H9 (cell line): Measurements from ENCODE around the gene ITSN1. TPM values are rescaled to one million over a fixed set of nuclear protein-coding genes. Genes with fewer than 3 reads are reported as not detected.

Experiments used
- DNase-seq: peaks from one replicate; pipeline ENCODE4 v3.0.0-alpha.2; 2017
- H2AFZ ChIP-seq: one replicate; pipeline ENCODE4 v1.6.1; 2013; ENCODE audit warnings: mild to moderate bottlenecking, low read length, control low read depth, moderate library complexity
- H2AK5ac ChIP-seq: 2 replicates; pipeline ENCODE4 v1.6.1; 2013; ENCODE audit warnings: low read length, control low read depth, mixed read lengths; ENCODE audit not compliant: insufficient read length
- H2BK120ac ChIP-seq: one replicate; pipeline ENCODE4 v1.6.1; 2013; ENCODE audit warnings: low read depth, mild to moderate bottlenecking, low read length, control low read depth, inconsistent platforms; ENCODE audit not compliant: poor library complexity, severe bottlenecking
- H2BK12ac ChIP-seq: 2 replicates; pipeline ENCODE4 v1.6.1; 2013; ENCODE audit warnings: low read length, control low read depth, mixed read lengths, low read depth; ENCODE audit not compliant: insufficient read length
- H2BK15ac ChIP-seq: 2 replicates; pipeline ENCODE4 v1.6.1; 2013; ENCODE audit warnings: low read depth, low read length, control low read depth
- H2BK20ac ChIP-seq: one replicate; pipeline ENCODE4 v1.6.1; 2013; ENCODE audit warnings: low read depth, mild to moderate bottlenecking, low read length, control low read depth, inconsistent platforms; ENCODE audit not compliant: poor library complexity, severe bottlenecking
- H2BK5ac ChIP-seq: 2 replicates; pipeline ENCODE4 v1.6.1; 2013; ENCODE audit warnings: low read length, control low read depth, mixed read lengths; ENCODE audit not compliant: insufficient read length
- H3K14ac ChIP-seq: 2 replicates; pipeline ENCODE4 v1.6.1; 2013; ENCODE audit warnings: low read length, control low read depth; ENCODE audit not compliant: insufficient read depth
- H3K18ac ChIP-seq: 2 replicates; pipeline ENCODE4 v1.6.1; 2013; ENCODE audit warnings: low read depth, mild to moderate bottlenecking, mixed read lengths, low read length, control low read depth; ENCODE audit not compliant: insufficient read length
- H3K23ac ChIP-seq: 2 replicates; pipeline ENCODE4 v1.6.1; 2013; ENCODE audit warnings: low read length, control low read depth, mixed read lengths, low read depth; ENCODE audit not compliant: insufficient read length
- H3K23me2 ChIP-seq: 2 replicates; pipeline ENCODE4 v1.6.1; 2013; ENCODE audit warnings: low read depth, mild to moderate bottlenecking, mixed read lengths, low read length, control low read depth; ENCODE audit not compliant: insufficient read length, poor library complexity, severe bottlenecking
- H3K27ac ChIP-seq: 2 replicates; pipeline ENCODE4 v1.5.1; 2013; ENCODE audit warnings: low read length, control low read depth, mixed read lengths, low read depth; ENCODE audit not compliant: insufficient read length
- H3K27me3 ChIP-seq: 2 replicates; pipeline ENCODE4 v1.6.1; 2013; ENCODE audit warnings: low read length, control low read depth, inconsistent platforms; ENCODE audit not compliant: insufficient read depth
- H3K4ac ChIP-seq: 2 replicates; pipeline ENCODE4 v1.6.1; 2013; ENCODE audit warnings: low read depth, mild to moderate bottlenecking, control low read depth, inconsistent platforms, low read length, moderate library complexity
- H3K4me1 ChIP-seq: 2 replicates; pipeline ENCODE4 v1.6.1; 2013; ENCODE audit warnings: low read length, control low read depth, inconsistent platforms; ENCODE audit not compliant: insufficient read depth
- H3K4me2 ChIP-seq: 2 replicates; pipeline ENCODE4 v1.6.1; 2013; ENCODE audit warnings: low read length, control low read depth, mixed read lengths; ENCODE audit not compliant: insufficient read length, insufficient read depth
- H3K56ac ChIP-seq: 2 replicates; pipeline ENCODE4 v1.6.1; 2013; ENCODE audit warnings: low read depth, mild to moderate bottlenecking, mixed read lengths, low read length, control low read depth; ENCODE audit not compliant: insufficient read length
- H3K79me1 ChIP-seq: 2 replicates; pipeline ENCODE4 v1.6.1; 2013; ENCODE audit warnings: low read depth, mild to moderate bottlenecking, moderate library complexity, low read length, control low read depth, inconsistent platforms; ENCODE audit not compliant: insufficient read depth, poor library complexity, severe bottlenecking
- H3K79me2 ChIP-seq: 2 replicates; pipeline ENCODE4 v1.6.1; 2013; ENCODE audit warnings: low read length, control low read depth, inconsistent platforms; ENCODE audit not compliant: insufficient read depth
- H3K9ac ChIP-seq: 2 replicates; pipeline ENCODE4 v1.6.1; 2013; ENCODE audit warnings: low read length, control low read depth, mixed read lengths; ENCODE audit not compliant: insufficient read length; ENCODE audit errors: extremely low read depth
- H3K9me3 ChIP-seq: one replicate; pipeline ENCODE4 v1.6.1; 2013; ENCODE audit warnings: low read depth, low read length, inconsistent platforms; ENCODE audit not compliant: control insufficient read depth
- H3T11ph ChIP-seq: one replicate; pipeline ENCODE4 v1.6.1; 2013; ENCODE audit warnings: mild to moderate bottlenecking, low read length, control low read depth, inconsistent platforms
- H4K20me1 ChIP-seq: one replicate; pipeline ENCODE4 v1.6.1; 2013; ENCODE audit not compliant: control insufficient read depth, insufficient read length, insufficient read depth
- H4K5ac ChIP-seq: 2 replicates; pipeline ENCODE4 v1.6.1; 2013; ENCODE audit warnings: low read depth, mild to moderate bottlenecking, mixed read lengths, low read length, control low read depth; ENCODE audit not compliant: insufficient read length
- H4K8ac ChIP-seq: replicated peaks from 2 replicates; pipeline ENCODE4 v1.6.1; 2013; ENCODE audit warnings: low read length, control low read depth, mixed read lengths, low read depth; ENCODE audit not compliant: insufficient read length
- H4K91ac ChIP-seq: 2 replicates; pipeline ENCODE4 v1.6.1; 2013; ENCODE audit warnings: low read depth, mild to moderate bottlenecking, moderate library complexity, mixed read lengths, low read length, control low read depth; ENCODE audit not compliant: insufficient read length
- H3K27ac Mint-ChIP-seq, 3 experiments: 2 replicates in 2 of 3; 3 replicates in 1 of 3; pipeline ENCODE4 v1.8.0; 2020 to 2021; ENCODE audit warnings: mixed read lengths in 3 of 3, mild to moderate bottlenecking in 1 of 3, moderate library complexity in 1 of 3
- H3K27me3 Mint-ChIP-seq: 2 replicates; pipeline ENCODE4 v1.8.0; 2021; ENCODE audit warnings: low read depth, mild to moderate bottlenecking, moderate library complexity, mixed read lengths
- H3K36me3 Mint-ChIP-seq, 3 experiments: 2 replicates in 2 of 3; 3 replicates in 1 of 3; pipeline ENCODE4 v1.8.0; 2020 to 2021; ENCODE audit warnings: low read depth in 3 of 3, mixed read lengths in 3 of 3; ENCODE audit not compliant: insufficient read depth in 1 of 3
- H3K4me1 Mint-ChIP-seq, 2 experiments: 2 replicates each; pipeline ENCODE4 v1.8.0; 2020; ENCODE audit warnings: mixed read lengths in 2 of 2
- H3K4me3 Mint-ChIP-seq, 2 experiments: 2 replicates in 1 of 2; 3 replicates in 1 of 2; pipeline ENCODE4 v1.8.0; 2020 to 2021; ENCODE audit warnings: mild to moderate bottlenecking in 2 of 2, mixed read lengths in 2 of 2, moderate library complexity in 1 of 2
- H3K9me3 Mint-ChIP-seq, 2 experiments: 2 replicates in 1 of 2; 3 replicates in 1 of 2; pipeline ENCODE4 v1.8.0; 2020; ENCODE audit warnings: mild to moderate bottlenecking in 2 of 2, mixed read lengths in 2 of 2, moderate library complexity in 1 of 2
- WGBS: extraction: QIAGEN DNeasy Blood & Tissue Kit; methylation state at CpG from one replicate; pipeline ENCODE4 v1.1.7; 2013; ENCODE audit warnings: missing lambda C conversion rate, low lambda C conversion rate, mixed read lengths; ENCODE audit not compliant: insufficient read length; ENCODE audit errors: extremely low coverage; 5-methylcytosine and 5-hydroxymethylcytosine counted together
- total RNA-seq: library from RNA; stranded (reverse); gene quantifications from 2 replicates; pipeline ENCODE4 v1.2.1, GENCODE V29; 2021
- TF ChIP-seq, protein P1 (sequence below): fragments of 200-600 bp; sonication (generic); conservative IDR thresholded peaks from 3 replicates; pipeline ENCODE4 v1.8.0; 2021; ENCODE audit warnings: antibody characterized with exemption, mild to moderate bottlenecking

Gene ITSN1
- total RNA-seq, 1 experiment from 2014 or later: 94.2 TPM

DNA sequence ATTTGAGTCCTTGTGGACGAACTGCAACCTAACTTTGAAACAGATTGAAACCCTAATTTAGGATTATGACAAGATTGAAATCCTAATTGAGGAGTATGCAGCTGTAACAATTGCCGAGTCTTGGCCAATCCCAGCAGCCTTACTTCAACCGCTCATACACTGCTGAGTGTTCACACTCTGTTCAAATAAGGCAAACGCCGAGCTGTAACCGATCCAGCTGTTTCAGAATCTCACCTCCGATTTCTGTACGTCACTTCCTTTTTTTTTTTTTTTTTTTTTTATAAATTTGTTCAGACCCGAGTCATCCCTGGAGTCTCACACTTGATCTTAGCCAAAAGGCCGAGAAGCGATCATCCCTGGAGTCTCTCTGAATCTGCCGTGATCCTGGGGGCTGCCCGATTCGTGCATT, 295.6 kb downstream of the ITSN1 start:
- no peak overlapping the region for H3K23ac ChIP-seq
- no peaks in the 10 kb centered on the region for H3K9me3 ChIP-seq
- no peak overlapping the region for H2BK20ac ChIP-seq
- no peak for DNase-seq
- no peak overlapping the region for H3K4me3 Mint-ChIP-seq
- H2AFZ ChIP-seq: no peak overlapping the region
- no peak overlapping the region for H2BK15ac ChIP-seq
- no peak overlapping the region for H4K8ac ChIP-seq
- H3K23me2 ChIP-seq: no peaks in the 10 kb centered on the region
- peaks cover 15 to 18% of the 10 kb centered on the region in 2 experiments for H3K4me1 Mint-ChIP-seq
- no peak overlapping the region for H3K4me2 ChIP-seq
- no peak overlapping the region for H4K91ac ChIP-seq
- no peaks in the 10 kb centered on the region for H3K27me3 Mint-ChIP-seq
- no peak overlapping the region for H2AK5ac ChIP-seq
- no peak overlapping the region for H3K27ac Mint-ChIP-seq
- no peak overlapping the region for H2BK12ac ChIP-seq
- no peak overlapping the region for H4K5ac ChIP-seq
- H3K14ac ChIP-seq: no peak overlapping the region
- no peaks in the 10 kb centered on the region for H3K79me2 ChIP-seq
- H2BK120ac ChIP-seq: no peak overlapping the region
- no peak overlapping the region for H3K27ac ChIP-seq
- H3T11ph ChIP-seq: no peak overlapping the region
- no peaks in the 10 kb centered on the region for H4K20me1 ChIP-seq
- H3K79me1 ChIP-seq: peaks cover 2% of the 10 kb centered on the region
- H3K4me1 ChIP-seq: no peaks in the 10 kb centered on the region; the same call in 1 of the 2 replicates
- H3K18ac ChIP-seq: no peak overlapping the region
- no peaks in the 10 kb centered on the region for H3K27me3 ChIP-seq
- H3K4ac ChIP-seq: no peak overlapping the region
- H3K9ac ChIP-seq: no peak overlapping the region
- H2BK5ac ChIP-seq: no peak overlapping the region
- TF ChIP-seq, protein P1, sequence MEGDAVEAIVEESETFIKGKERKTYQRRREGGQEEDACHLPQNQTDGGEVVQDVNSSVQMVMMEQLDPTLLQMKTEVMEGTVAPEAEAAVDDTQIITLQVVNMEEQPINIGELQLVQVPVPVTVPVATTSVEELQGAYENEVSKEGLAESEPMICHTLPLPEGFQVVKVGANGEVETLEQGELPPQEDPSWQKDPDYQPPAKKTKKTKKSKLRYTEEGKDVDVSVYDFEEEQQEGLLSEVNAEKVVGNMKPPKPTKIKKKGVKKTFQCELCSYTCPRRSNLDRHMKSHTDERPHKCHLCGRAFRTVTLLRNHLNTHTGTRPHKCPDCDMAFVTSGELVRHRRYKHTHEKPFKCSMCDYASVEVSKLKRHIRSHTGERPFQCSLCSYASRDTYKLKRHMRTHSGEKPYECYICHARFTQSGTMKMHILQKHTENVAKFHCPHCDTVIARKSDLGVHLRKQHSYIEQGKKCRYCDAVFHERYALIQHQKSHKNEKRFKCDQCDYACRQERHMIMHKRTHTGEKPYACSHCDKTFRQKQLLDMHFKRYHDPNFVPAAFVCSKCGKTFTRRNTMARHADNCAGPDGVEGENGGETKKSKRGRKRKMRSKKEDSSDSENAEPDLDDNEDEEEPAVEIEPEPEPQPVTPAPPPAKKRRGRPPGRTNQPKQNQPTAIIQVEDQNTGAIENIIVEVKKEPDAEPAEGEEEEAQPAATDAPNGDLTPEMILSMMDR: no peak
- H3K9me3 Mint-ChIP-seq: no peaks in the 10 kb centered on the region; a peak in 1 of 5 replicates
- peaks cover 0 to 9% (median 9%) of the 10 kb centered on the region in 3 experiments; a peak in 4 of 7 replicates for H3K36me3 Mint-ChIP-seq
- no peak overlapping the region for H3K56ac ChIP-seq
- no CpG with 5 or more reads among the region's 14 CpGs for WGBS
